ENCODE measurements around the gene CCDC154. TPM values are rescaled to one million over a fixed set of nuclear protein-coding genes. Genes with fewer than 3 reads are reported as not detected.

The CCDC154 gene
- total RNA-seq, 2 experiments from 2014 or later, result 0.85 to 1.1 TPM

DNA sequence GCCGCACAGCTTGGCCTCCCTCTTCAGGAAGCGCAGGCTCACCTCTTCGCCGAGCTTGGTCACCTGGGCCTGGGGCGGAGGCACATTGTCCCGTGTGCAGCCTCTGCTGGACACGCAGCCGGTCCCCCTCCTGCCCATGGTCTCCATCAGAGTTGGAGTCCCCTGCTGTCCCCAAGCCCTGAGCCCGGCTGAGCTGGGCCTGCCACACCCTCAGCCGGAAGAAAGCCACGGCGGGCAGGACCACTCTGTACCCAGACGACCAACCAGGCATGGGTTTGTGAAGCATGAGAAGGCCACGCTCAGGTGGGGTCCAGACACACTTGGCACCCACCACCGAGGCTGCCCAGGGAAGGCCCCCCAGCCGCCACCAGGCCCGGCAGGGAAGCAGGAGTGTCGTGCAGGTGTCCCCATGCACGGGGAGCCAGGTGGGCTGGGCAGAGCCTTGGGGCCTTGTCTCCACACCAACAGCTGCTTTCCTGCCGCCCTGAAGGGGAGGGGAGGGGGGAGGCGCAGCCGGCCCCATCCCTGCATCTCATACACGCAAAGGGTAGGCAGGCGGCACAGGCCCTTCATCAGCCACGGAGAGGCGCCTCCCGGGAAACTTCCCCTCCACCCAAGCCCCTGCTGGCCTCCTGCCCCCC is 5.2 kb downstream of the CCDC154 start:
- Histone ChIP-seq H3K4me3 (ENCODE audit: low read depth, low read length, poor library complexity, severe bottlenecking) (no peak overlapping the region), H3K27ac (ENCODE audit: low read depth, low read length, poor library complexity, severe bottlenecking) (no peak overlapping the region), H3K9me3 (ENCODE audit: low read length) (no peaks in the 10 kb centered on the region), H4K20me1 (ENCODE audit: insufficient read depth, low read length) (no peaks in the 10 kb centered on the region), H3K4me1 (ENCODE audit: insufficient read depth, low read length, poor library complexity, severe bottlenecking) (no peaks in the 10 kb centered on the region), H3K4me2 (ENCODE audit: low read length) (no peak overlapping the region), H3K9me2 (ENCODE audit: insufficient read depth, low read length) (no peaks in the 10 kb centered on the region), H2AFZ (ENCODE audit: low read length) (no peak overlapping the region), H3K36me3 (ENCODE audit: insufficient read depth, low read length) (no peaks in the 10 kb centered on the region), H3K79me2 (ENCODE audit: insufficient read depth, low read depth, low read length) (no peaks in the 10 kb centered on the region)
- no TSS peak for BruUV-seq (replicated peaks)
- ChIA-PET CTCF (ENCODE audit: unreplicated experiment) (no interaction called here), POLR2A (no interaction called here)
- DNase-seq (ENCODE audit: low spot score), result no peak
- intact Hi-C loops (cut with micrococcal nuclease; ENCODE audit: unreplicated experiment), result no loop called here
- TF ChIP-seq, protein P1, sequence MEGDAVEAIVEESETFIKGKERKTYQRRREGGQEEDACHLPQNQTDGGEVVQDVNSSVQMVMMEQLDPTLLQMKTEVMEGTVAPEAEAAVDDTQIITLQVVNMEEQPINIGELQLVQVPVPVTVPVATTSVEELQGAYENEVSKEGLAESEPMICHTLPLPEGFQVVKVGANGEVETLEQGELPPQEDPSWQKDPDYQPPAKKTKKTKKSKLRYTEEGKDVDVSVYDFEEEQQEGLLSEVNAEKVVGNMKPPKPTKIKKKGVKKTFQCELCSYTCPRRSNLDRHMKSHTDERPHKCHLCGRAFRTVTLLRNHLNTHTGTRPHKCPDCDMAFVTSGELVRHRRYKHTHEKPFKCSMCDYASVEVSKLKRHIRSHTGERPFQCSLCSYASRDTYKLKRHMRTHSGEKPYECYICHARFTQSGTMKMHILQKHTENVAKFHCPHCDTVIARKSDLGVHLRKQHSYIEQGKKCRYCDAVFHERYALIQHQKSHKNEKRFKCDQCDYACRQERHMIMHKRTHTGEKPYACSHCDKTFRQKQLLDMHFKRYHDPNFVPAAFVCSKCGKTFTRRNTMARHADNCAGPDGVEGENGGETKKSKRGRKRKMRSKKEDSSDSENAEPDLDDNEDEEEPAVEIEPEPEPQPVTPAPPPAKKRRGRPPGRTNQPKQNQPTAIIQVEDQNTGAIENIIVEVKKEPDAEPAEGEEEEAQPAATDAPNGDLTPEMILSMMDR (conservative IDR thresholded peaks at IDR 0.05; ENCODE audit: low read length), result no peak
- no peak for TF ChIP-seq EZH2phosphoT487 (IDR thresholded peaks at IDR 0.05; ENCODE audit: borderline replicate concordance, low read depth, low read length)

DNA sequence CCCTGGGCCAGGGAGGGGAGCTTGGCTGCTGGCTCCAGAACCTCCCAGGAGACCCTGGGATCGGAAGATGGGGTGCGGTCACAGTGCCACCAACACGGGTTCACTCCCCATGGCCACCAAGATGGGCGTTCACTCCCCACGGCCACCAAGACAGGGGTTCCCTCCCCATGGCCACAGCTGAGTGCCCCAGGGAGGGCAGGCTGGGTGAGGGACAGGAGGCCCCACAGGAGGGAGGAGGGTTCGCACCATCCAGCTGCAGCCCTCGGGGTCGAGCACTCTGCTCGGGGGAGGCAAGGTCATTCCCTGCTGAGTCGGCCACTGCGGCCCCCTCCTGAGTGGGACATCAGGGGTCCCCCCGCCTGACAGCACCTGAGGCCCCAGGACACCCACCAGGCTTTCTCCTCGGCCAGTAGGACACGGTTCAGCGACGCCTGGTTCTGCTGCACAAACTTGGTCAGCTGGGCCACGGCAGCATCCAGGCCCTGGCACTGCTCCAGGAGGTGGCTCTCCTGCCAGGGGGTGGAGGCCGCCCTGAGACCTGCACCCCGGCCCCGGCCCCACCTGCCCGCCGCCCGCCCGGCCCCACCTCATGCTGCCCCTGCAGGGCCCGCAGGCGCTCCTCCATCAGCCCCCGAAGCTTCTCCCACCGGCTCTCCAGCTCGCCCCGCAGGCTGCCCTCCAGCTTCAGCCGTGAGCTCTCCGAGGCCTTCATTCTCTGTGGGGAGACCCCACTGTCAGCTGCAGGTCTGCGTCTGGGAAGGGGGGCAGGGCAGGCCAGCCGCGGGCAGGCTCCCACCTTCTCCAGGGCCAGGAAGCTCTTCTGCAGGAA is 5.9 kb downstream of the CCDC154 start:
- Histone ChIP-seq H3K79me2 (ENCODE audit: insufficient read depth, low read depth, low read length) (no peaks in the 10 kb centered on the region), H3K36me3 (ENCODE audit: insufficient read depth, low read length) (no peaks in the 10 kb centered on the region), H3K4me2 (ENCODE audit: low read length) (no peak overlapping the region), H3K27ac (ENCODE audit: low read depth, low read length, poor library complexity, severe bottlenecking) (no peak overlapping the region), H3K4me3 (ENCODE audit: low read depth, low read length, poor library complexity, severe bottlenecking) (no peak overlapping the region), H2AFZ (ENCODE audit: low read length) (no peak overlapping the region), H3K9me2 (ENCODE audit: insufficient read depth, low read length) (no peaks in the 10 kb centered on the region), H4K20me1 (ENCODE audit: insufficient read depth, low read length) (no peaks in the 10 kb centered on the region), H3K4me1 (ENCODE audit: insufficient read depth, low read length, poor library complexity, severe bottlenecking) (no peaks in the 10 kb centered on the region), H3K9me3 (ENCODE audit: low read length) (no peaks in the 10 kb centered on the region)
- ChIA-PET CTCF (ENCODE audit: unreplicated experiment) (no interaction called here), POLR2A (no interaction called here)
- intact Hi-C loops (cut with micrococcal nuclease; ENCODE audit: unreplicated experiment), result no loop called here
- DNase-seq (ENCODE audit: low spot score), result no peak
- BruUV-seq (replicated peaks), result no TSS peak
- TF ChIP-seq, protein P1 (conservative IDR thresholded peaks at IDR 0.05; ENCODE audit: low read length), result no peak
- TF ChIP-seq EZH2phosphoT487 (IDR thresholded peaks at IDR 0.05; ENCODE audit: borderline replicate concordance, low read depth, low read length), result no peak

- H3K9me2 ChIP-seq (ENCODE audit: insufficient read depth, low read length), result no peaks in the 10 kb centered on the region
- no peaks in the 10 kb centered on the region for H3K9me3 ChIP-seq (ENCODE audit: low read length)
- H3K4me2 ChIP-seq (ENCODE audit: low read length), result no peak overlapping the region
- H3K79me2 ChIP-seq (ENCODE audit: insufficient read depth, low read depth, low read length), result no peaks in the 10 kb centered on the region
- no peaks in the 10 kb centered on the region for H3K36me3 ChIP-seq (ENCODE audit: insufficient read depth, low read length)
- ChIA-PET POLR2A (no interaction called here), CTCF (ENCODE audit: unreplicated experiment) (no interaction called here)
- no peak overlapping the region for H2AFZ ChIP-seq (ENCODE audit: low read length)
- TF ChIP-seq, protein P1 (conservative IDR thresholded peaks at IDR 0.05; ENCODE audit: low read length), result no peak
- no peak for TF ChIP-seq EZH2phosphoT487 (IDR thresholded peaks at IDR 0.05; ENCODE audit: borderline replicate concordance, low read depth, low read length)
- H3K4me1 ChIP-seq (ENCODE audit: insufficient read depth, low read length, poor library complexity, severe bottlenecking), result no peaks in the 10 kb centered on the region
- BruUV-seq (replicated peaks), result no TSS peak
- no peak overlapping the region for H3K27ac ChIP-seq (ENCODE audit: low read depth, low read length, poor library complexity, severe bottlenecking)
- no peaks in the 10 kb centered on the region for H4K20me1 ChIP-seq (ENCODE audit: insufficient read depth, low read length)
- H3K4me3 ChIP-seq (ENCODE audit: low read depth, low read length, poor library complexity, severe bottlenecking), result no peak overlapping the region
- no peak for DNase-seq (ENCODE audit: low spot score)
- intact Hi-C loops (cut with micrococcal nuclease; ENCODE audit: unreplicated experiment), result no loop called here
Measured at GRCh38 chr16:1437606-1438005, 6.8 kb downstream of the CCDC154 start.
